Activated B cell treated with CpG ODN at 0.5 μM for 24 hours (primary cell): ENCODE results near the gene STN1. TPM values are rescaled to one million over a fixed set of nuclear protein-coding genes. Genes with fewer than 3 reads are reported as not detected.

ENCODE experiments used
- ATAC-seq: fragments of 200-7000 bp; cut with Tn5 transposase; one replicate; pipeline ENCODE4 v1.10.0; 2021; ENCODE audit warnings: low read depth, mild to moderate bottlenecking, moderate library complexity
- CTCF ChIA-PET: fragments of 350-600 bp; sonication (Branson Sonifier 250); formaldehyde crosslinking; loops from one replicate; lab custom pipeline; 2021; ENCODE audit warnings: antibody characterized with exemption; lab: Charles Lee
- POLR2A ChIA-PET: fragments of 350-600 bp; sonication (Branson Sonifier 250); formaldehyde crosslinking; loops from one replicate; lab custom pipeline; 2021; ENCODE audit warnings: antibody characterized with exemption; lab: Charles Lee
- DNase-seq: peaks from one replicate; pipeline ENCODE4 v3.0.0; 2022
- H3K27ac Mint-ChIP-seq: one replicate; pipeline ENCODE4 v1.8.0; 2020; ENCODE audit warnings: mixed read lengths
- H3K27me3 Mint-ChIP-seq: one replicate; pipeline ENCODE4 v1.8.0; 2021; ENCODE audit warnings: mixed read lengths
- H3K36me3 Mint-ChIP-seq: one replicate; pipeline ENCODE4 v1.8.0; 2021; ENCODE audit warnings: low read depth, mixed read lengths
- H3K4me1 Mint-ChIP-seq: one replicate; pipeline ENCODE4 v1.8.0; 2021; ENCODE audit warnings: mixed read lengths
- H3K4me3 Mint-ChIP-seq: one replicate; pipeline ENCODE4 v1.8.0; 2020; ENCODE audit warnings: mild to moderate bottlenecking, mixed read lengths
- H3K9me3 Mint-ChIP-seq: one replicate; pipeline ENCODE4 v1.8.0; 2020; ENCODE audit warnings: mixed read lengths
- CTCF ChIP-seq: fragments of 200-600 bp; IDR thresholded peaks from one replicate; pipeline ENCODE4 v1.8.0; 2022; ENCODE audit warnings: antibody characterized with exemption, mild to moderate bottlenecking
- intact Hi-C: fragments of 100-400 bp; cut with micrococcal nuclease; formaldehyde crosslinking; loops from one replicate; pipeline ENCODE4 v1.15.1; 2024
- total RNA-seq: library from RNA; stranded (reverse); gene quantifications from 2 replicates; pipeline ENCODE4 v1.2.3, GENCODE V29; 2022

The STN1 gene
- total RNA-seq, 1 donor from 2014 or later, result 14.0 TPM

GRCh38 chr10:103853428-103854264 lies 64.3 kb downstream of the STN1 start:
- ATAC-seq (no peak), DNase-seq (no peak)
- Mint-ChIP-seq H3K4me3 (peak overlapping the region; percentile 76), H3K27me3 (peaks cover 57% of the 10 kb centered on the region), H3K27ac (no peak overlapping the region), H3K36me3 (no peaks in the 10 kb centered on the region), H3K9me3 (no peaks in the 10 kb centered on the region), H3K4me1 (peaks cover 16% of the 10 kb centered on the region)
- CTCF ChIA-PET, result interaction anchor here (1.6 kb wide), 1 partner anchor 141 kb away, joined by 8 read pairs; no protein-coding TSS in a partner anchor
- intact Hi-C loops, result loop anchor here (1.0 to 10.0 kb wide), 2 partner anchors 7 to 79 kb away; no protein-coding TSS in a partner anchor
- TF ChIP-seq CTCF, result no peak
- POLR2A ChIA-PET, result no interaction called here

- DNase-seq, result no peak
- POLR2A ChIA-PET, result no interaction called here
Observed at GRCh38 chr10:103852856-103853255, 65.1 kb downstream of the STN1 start.

GRCh38 chr10:103852189-103852711 lies 65.7 kb downstream of the STN1 start:
- DNase-seq (no peak), ATAC-seq (no peak)
- Mint-ChIP-seq H3K36me3 (no peaks in the 10 kb centered on the region), H3K27ac (no peak overlapping the region), H3K9me3 (no peaks in the 10 kb centered on the region), H3K27me3 (peaks cover 58% of the 10 kb centered on the region), H3K4me1 (peaks cover 16% of the 10 kb centered on the region), H3K4me3 (no peak overlapping the region)
- ChIA-PET CTCF (no interaction called here), POLR2A (no interaction called here)
- TF ChIP-seq CTCF, result no peak
- intact Hi-C loops, result loop anchor here (10.0 kb wide), 1 partner anchor 77 kb away; no protein-coding TSS in a partner anchor

More at GRCh38 chr10:103852856-103853255, 65.1 kb downstream of the STN1 start:
- no peak for ATAC-seq
- Mint-ChIP-seq H3K36me3 (no peaks in the 10 kb centered on the region), H3K27me3 (peaks cover 60% of the 10 kb centered on the region), H3K27ac (no peak overlapping the region), H3K9me3 (no peaks in the 10 kb centered on the region), H3K4me3 (no peak overlapping the region), H3K4me1 (peaks cover 16% of the 10 kb centered on the region)
- intact Hi-C loops, result loop anchor here (10.0 kb wide), 1 partner anchor 78 kb away; no protein-coding TSS in a partner anchor
- CTCF ChIA-PET, result interaction anchor here (0.6 kb wide), 1 partner anchor 330 kb away, joined by 3 read pairs; no protein-coding TSS in a partner anchor
- TF ChIP-seq CTCF, result no peak

- ChIA-PET CTCF (no interaction called here), POLR2A (no interaction called here)
- intact Hi-C loops, result loop anchor here (10.0 kb wide), 1 partner anchor 76 kb away; no protein-coding TSS in a partner anchor
- H3K9me3 Mint-ChIP-seq, result no peaks in the 10 kb centered on the region
- H3K4me3 Mint-ChIP-seq, result no peak overlapping the region
- peaks cover 51% of the 10 kb centered on the region for H3K27me3 Mint-ChIP-seq
- no peaks in the 10 kb centered on the region for H3K36me3 Mint-ChIP-seq
- TF ChIP-seq CTCF, result no peak
- H3K27ac Mint-ChIP-seq, result no peak overlapping the region
- no peak for DNase-seq
- peaks cover 19% of the 10 kb centered on the region for H3K4me1 Mint-ChIP-seq
- ATAC-seq, result no peak
Observed at GRCh38 chr10:103851261-103851660, 66.7 kb downstream of the STN1 start.

GRCh38 chr10:103850572-103850895 lies 67.5 kb downstream of the STN1 start:
- DNase-seq, result no peak
- peaks cover 47% of the 10 kb centered on the region for H3K27me3 Mint-ChIP-seq
- intact Hi-C loops, result loop anchor here (10.0 kb wide), 1 partner anchor 76 kb away; no protein-coding TSS in a partner anchor
- POLR2A ChIA-PET, result no interaction called here
- TF ChIP-seq CTCF, result no peak
- ATAC-seq, result no peak
- H3K9me3 Mint-ChIP-seq, result no peaks in the 10 kb centered on the region
- peaks cover 22% of the 10 kb centered on the region for H3K4me1 Mint-ChIP-seq
- H3K36me3 Mint-ChIP-seq, result no peaks in the 10 kb centered on the region
- CTCF ChIA-PET, result no interaction called here
- H3K27ac Mint-ChIP-seq, result no peak overlapping the region
- no peak overlapping the region for H3K4me3 Mint-ChIP-seq
